Retinal pigment epithelial cell (primary cell): ENCODE data around the gene UBE2E1.

Experiments
- DNase-seq: peaks from one replicate; pipeline ENCODE4 v3.0.0-alpha.2; 2010; ENCODE audit warnings: low read depth
- H3K4me3 ChIP-seq: 2 replicates; pipeline ENCODE4 v1.5.1; 2011; ENCODE audit warnings: mild to moderate bottlenecking, low read length, control low read depth, moderate library complexity
- TF ChIP-seq, protein P1 (sequence below): conservative IDR thresholded peaks from 2 replicates; pipeline ENCODE4 v1.5.1; 2011; ENCODE audit warnings: low read depth, low read length, control low read depth, inconsistent platforms

Gene UBE2E1

DNA sequence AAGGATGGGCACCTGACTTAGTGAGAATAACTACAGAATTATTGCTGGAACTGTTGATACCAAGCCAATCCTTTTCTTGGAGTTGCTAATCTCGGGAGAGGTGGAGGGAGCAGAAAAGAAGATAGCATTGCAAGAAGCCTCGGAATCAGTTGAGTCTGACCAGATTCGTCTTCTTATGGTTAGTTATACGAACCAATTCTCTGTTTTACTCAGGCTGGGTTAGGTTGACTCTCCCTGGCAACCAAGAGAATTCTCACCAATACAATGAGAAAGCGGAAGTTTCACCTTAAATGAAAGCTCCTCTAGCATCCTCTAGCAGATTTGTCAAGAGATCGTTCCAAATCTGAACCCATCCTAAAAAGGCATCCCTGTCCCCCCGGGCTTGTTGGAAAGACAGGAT is 43.5 kb upstream of the UBE2E1 start:
- H3K4me3 ChIP-seq: no peak overlapping the region
- DNase-seq: no peak
- TF ChIP-seq, protein P1, sequence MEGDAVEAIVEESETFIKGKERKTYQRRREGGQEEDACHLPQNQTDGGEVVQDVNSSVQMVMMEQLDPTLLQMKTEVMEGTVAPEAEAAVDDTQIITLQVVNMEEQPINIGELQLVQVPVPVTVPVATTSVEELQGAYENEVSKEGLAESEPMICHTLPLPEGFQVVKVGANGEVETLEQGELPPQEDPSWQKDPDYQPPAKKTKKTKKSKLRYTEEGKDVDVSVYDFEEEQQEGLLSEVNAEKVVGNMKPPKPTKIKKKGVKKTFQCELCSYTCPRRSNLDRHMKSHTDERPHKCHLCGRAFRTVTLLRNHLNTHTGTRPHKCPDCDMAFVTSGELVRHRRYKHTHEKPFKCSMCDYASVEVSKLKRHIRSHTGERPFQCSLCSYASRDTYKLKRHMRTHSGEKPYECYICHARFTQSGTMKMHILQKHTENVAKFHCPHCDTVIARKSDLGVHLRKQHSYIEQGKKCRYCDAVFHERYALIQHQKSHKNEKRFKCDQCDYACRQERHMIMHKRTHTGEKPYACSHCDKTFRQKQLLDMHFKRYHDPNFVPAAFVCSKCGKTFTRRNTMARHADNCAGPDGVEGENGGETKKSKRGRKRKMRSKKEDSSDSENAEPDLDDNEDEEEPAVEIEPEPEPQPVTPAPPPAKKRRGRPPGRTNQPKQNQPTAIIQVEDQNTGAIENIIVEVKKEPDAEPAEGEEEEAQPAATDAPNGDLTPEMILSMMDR: no peak

DNA sequence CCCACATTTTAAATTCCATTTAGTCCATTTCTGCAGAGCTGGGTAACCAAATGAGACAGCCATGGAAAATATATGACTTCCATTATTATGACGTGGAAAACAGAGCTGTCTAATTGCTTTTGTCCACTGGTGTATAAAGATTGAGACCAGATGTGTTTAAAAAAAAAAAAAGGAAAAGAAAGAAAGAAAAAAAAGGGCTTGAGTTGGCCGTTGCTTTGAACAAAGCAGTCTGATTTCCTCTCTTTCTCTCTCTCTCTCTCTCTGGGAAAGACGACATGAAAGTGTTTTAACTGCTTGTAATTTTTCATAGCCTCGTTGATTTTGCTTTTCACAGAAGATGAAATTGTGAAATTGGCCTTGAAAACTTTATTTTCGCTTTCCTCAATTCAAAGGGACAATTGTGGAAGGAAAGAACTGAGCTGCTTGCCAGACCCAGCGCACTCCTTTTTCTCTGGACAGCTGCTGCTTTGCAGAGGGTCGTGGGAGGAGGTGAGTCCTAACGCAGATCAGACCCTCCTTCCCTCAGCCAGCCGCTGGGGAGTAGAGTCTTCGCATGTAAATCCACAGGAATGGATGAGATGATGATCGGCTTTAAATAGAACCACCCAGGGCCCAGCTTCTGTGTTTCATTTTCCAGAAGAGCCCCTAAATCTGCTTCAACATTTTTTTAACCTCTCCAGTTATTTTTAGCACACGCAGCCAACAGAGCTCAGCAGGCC is 42.8 kb upstream of the UBE2E1 start:
- no peak for DNase-seq
- TF ChIP-seq, protein P1: no peak
- H3K4me3 ChIP-seq: no peak overlapping the region

DNA sequence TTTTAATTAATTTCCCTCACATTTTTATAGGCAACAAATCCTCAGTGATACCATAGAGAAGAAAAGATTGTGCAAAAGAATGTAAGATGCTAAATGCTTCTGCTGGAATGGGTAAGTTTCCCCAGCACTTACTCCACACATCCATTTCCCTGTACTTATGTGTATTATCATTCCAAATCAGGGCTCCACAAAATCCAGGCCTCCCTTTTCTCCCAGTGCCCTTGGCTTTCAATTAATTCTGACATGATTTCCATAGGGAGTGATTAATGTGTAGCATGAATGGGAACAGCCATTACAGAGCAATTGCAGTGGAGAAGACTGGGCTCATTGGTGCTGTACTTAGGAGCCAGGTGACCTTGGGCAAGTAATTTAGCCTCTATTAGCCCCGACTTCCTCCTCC is 41.3 kb upstream of the UBE2E1 start:
- no peak overlapping the region for H3K4me3 ChIP-seq
- TF ChIP-seq, protein P1: no peak
- DNase-seq: no peak

DNA sequence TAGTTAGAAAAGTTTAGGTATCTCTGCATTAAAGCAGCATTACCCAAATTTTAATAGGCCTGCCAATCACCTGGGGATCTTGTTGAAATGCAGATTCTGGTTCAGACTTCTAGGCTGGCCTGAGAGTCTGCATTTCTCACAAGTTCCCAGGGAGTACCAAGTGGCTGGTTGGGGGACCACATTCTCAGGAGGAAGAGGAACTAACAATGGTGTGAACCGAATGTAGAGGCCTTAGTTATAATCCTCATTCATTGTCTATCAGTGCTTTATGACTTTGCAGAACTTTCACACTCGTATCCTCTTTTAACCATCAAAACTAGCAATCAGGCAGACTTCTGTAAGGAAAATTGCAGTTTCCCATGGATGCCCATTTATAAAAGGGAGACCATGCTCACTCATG is 38.2 kb upstream of the UBE2E1 start:
- no peak for DNase-seq
- no peak overlapping the region for H3K4me3 ChIP-seq
- TF ChIP-seq, protein P1: no peak

DNA sequence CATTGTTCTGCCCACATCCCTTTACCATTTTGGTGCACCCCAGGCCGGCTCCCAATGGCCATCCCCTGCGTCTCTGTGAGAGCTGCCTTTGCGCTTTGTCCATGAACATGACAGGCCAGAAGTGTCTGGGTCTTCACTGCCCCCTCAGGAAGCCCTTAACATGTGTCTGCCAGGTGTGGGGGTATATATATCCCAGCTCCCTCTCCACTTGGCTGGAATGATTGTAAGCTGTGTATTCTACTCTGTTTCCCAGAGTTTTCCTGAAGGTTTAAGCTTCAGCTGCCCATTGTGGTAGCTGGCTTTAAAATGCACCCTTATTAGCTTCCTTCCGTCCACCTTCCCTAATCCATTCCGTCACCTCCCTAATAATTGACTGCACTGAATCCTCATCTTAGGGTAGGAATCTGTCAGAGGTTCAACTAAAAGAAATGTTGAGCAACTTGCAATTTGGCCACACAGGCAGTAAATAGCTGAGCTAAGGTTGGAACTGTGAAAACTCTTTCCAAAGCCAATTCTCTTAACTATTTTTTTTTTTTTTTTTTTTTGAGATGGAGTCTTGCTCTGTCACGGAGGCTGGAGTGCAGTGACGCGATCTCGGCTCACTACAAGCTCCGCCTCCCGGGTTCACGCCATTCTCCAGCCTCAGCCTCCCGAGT is 30.4 kb upstream of the UBE2E1 start:
- TF ChIP-seq, protein P1: no peak

DNA sequence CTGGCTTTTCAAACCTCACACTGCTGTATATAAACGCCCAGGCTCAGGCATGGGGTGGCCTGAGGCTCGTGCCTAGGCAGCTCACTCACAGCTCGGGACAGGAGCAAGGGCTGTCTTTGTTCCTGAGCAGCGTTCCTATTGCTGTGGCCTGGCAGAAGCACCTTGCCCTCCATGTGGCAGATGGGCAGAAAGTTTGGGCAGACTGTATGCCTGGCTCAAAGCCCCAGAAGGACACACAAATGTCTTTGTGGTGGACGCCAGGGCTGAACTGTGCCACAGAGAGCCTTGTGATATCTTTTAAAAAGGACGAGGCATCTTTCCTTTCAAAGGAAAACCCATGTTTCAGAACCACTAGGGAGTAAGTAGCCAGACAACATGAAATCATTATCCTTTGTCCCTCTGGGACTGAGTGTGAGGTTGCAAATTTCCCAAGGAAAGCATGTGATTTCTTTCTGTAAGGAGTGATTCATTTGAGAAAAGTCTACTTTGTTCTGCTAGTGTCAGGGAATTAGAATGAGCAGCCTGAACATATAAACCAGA is 29.3 kb upstream of the UBE2E1 start:
- peak; percentile 58 for DNase-seq
- TF ChIP-seq, protein P1: no peak
- H3K4me3 ChIP-seq: no peak overlapping the region

More for the DNA sequence above, 30.4 kb upstream of the UBE2E1 start:
- no peak for DNase-seq
- no peak overlapping the region for H3K4me3 ChIP-seq

DNA sequence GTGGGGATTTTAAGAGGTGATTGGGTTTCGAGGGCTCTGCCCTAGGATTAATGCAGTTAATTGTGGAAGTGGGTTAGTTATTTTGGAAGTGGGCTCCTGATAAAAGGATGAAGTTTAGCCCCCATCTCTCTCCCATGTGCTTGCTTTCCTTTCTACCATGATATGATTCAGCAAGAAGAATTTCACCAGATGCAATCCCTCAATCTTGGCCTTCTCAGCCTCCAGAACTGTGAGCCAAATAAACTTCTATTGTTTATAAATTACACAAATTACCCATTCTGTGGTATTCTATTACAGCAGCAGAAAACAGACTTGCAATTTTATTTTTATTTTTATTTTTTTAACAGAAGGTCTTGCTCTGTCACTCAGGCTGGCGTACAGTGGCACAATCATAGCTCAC is 27.3 kb upstream of the UBE2E1 start:
- no peak for DNase-seq
- no peak overlapping the region for H3K4me3 ChIP-seq
- TF ChIP-seq, protein P1: no peak
